Skeletal muscle satellite cell (primary cell): ENCODE data around the gene CSGALNACT2.
"Not testable (repeated sequence)": the region's sequence is repeated elsewhere in the genome, so short reads cannot be mapped to it uniquely, and the experiment has no call there.

Source experiments
- H3K27me3 ChIP-seq: 2 replicates; pipeline ENCODE4 v1.7.0; 2013; ENCODE audit warnings: low read length; ENCODE audit not compliant: control insufficient read depth, insufficient read depth
- H3K36me3 ChIP-seq: 2 replicates; pipeline ENCODE4 v1.7.0; 2013; ENCODE audit warnings: mild to moderate bottlenecking, control low read depth, low read length; ENCODE audit not compliant: insufficient read depth
- H3K4me1 ChIP-seq: 2 replicates; pipeline ENCODE4 v1.7.0; 2013; ENCODE audit warnings: low read length; ENCODE audit not compliant: control insufficient read depth, insufficient read depth
- H3K4me2 ChIP-seq: 2 replicates; pipeline ENCODE4 v1.7.0; 2013; ENCODE audit warnings: mild to moderate bottlenecking, low read length
- H3K4me3 ChIP-seq: 2 replicates; pipeline ENCODE4 v1.7.0; 2013; ENCODE audit warnings: low read length
- H3K9ac ChIP-seq: 2 replicates; pipeline ENCODE4 v1.7.0; 2013; ENCODE audit warnings: mild to moderate bottlenecking, low read depth, low read length, moderate library complexity
- H3K9me3 ChIP-seq: replicated peaks from 2 replicates; pipeline ENCODE4 v1.7.0; 2013; ENCODE audit warnings: mild to moderate bottlenecking, control low read depth, low read length

The CSGALNACT2 gene

GRCh38 chr10:43136432-43136831 lies 1.8 kb upstream of the CSGALNACT2 start:
- no peaks in the 10 kb centered on the region for H3K27me3 ChIP-seq
- no peaks in the 10 kb centered on the region for H3K9me3 ChIP-seq
- H3K9ac ChIP-seq, result no peak overlapping the region
- H3K4me3 ChIP-seq, result peak overlapping the region; percentile 81
- H3K36me3 ChIP-seq, result no peaks in the 10 kb centered on the region
- H3K4me1 ChIP-seq, result peaks cover 20% of the 10 kb centered on the region
- H3K4me2 ChIP-seq, result peak overlapping the region; percentile 95

- peak overlapping the region; percentile 81 for H3K4me3 ChIP-seq
- no peaks in the 10 kb centered on the region for H3K9me3 ChIP-seq
- peaks cover 26% of the 10 kb centered on the region for H3K4me1 ChIP-seq
- H3K4me2 ChIP-seq, result peak overlapping the region; percentile 95
- H3K36me3 ChIP-seq, result no peaks in the 10 kb centered on the region
- H3K9ac ChIP-seq, result peak overlapping the region; percentile 99
- no peaks in the 10 kb centered on the region for H3K27me3 ChIP-seq
Observed at GRCh38 chr10:43136995-43137716, 1.1 kb upstream of the CSGALNACT2 start.

GRCh38 chr10:43137717-43138020 lies 576 bp upstream of the CSGALNACT2 start:
- peaks cover 30% of the 10 kb centered on the region for H3K4me1 ChIP-seq
- H3K27me3 ChIP-seq, result no peaks in the 10 kb centered on the region

GRCh38 chr10:43138757-43139241 lies 554 bp downstream of the CSGALNACT2 start:
- Histone ChIP-seq H3K27me3 (no peaks in the 10 kb centered on the region), H3K9me3 (no peaks in the 10 kb centered on the region), H3K4me3 (peak overlapping the region; percentile 81), H3K36me3 (no peaks in the 10 kb centered on the region), H3K4me1 (peaks cover 41% of the 10 kb centered on the region), H3K4me2 (peak overlapping the region; percentile 95), H3K9ac (peak overlapping the region; percentile 99)

More at GRCh38 chr10:43137717-43138020, 576 bp upstream of the CSGALNACT2 start:
- Histone ChIP-seq H3K9me3 (no peaks in the 10 kb centered on the region), H3K36me3 (no peaks in the 10 kb centered on the region), H3K4me2 (peak overlapping the region; percentile 95), H3K9ac (peak overlapping the region; percentile 99), H3K4me3 (peak overlapping the region; percentile 81)

GRCh38 chr10:43141421-43141820 lies 3.2 kb downstream of the CSGALNACT2 start:
- peaks cover 53% of the 10 kb centered on the region for H3K4me1 ChIP-seq
- no peaks in the 10 kb centered on the region for H3K36me3 ChIP-seq

GRCh38 chr10:43145311-43145710 lies 7.1 kb downstream of the CSGALNACT2 start:
- no peaks in the 10 kb centered on the region for H3K36me3 ChIP-seq
- no peak overlapping the region for H3K4me2 ChIP-seq
- peaks cover 39% of the 10 kb centered on the region for H3K4me1 ChIP-seq
- no peak overlapping the region for H3K9ac ChIP-seq
- no peaks in the 10 kb centered on the region for H3K27me3 ChIP-seq
- H3K9me3 ChIP-seq, result no peaks in the 10 kb centered on the region
- no peak overlapping the region for H3K4me3 ChIP-seq

More at GRCh38 chr10:43141421-43141820, 3.2 kb downstream of the CSGALNACT2 start:
- no peak overlapping the region for H3K9ac ChIP-seq
- H3K9me3 ChIP-seq, result no peaks in the 10 kb centered on the region
- peak overlapping the region; percentile 44 for H3K4me2 ChIP-seq
- peak overlapping the region; percentile 42 for H3K4me3 ChIP-seq
- H3K27me3 ChIP-seq, result no peaks in the 10 kb centered on the region

- H3K4me2 ChIP-seq, H3K9ac ChIP-seq, H3K27me3 ChIP-seq, H3K9me3 ChIP-seq, H3K36me3 ChIP-seq, H3K4me3 ChIP-seq: not testable (repeated sequence)
- peaks cover 35% of the 10 kb centered on the region for H3K4me1 ChIP-seq
Observed at GRCh38 chr10:43145936-43146335, 7.7 kb downstream of the CSGALNACT2 start.

- H3K36me3 ChIP-seq, result peaks cover 7% of the 10 kb centered on the region
- H3K4me2 ChIP-seq, result no peak overlapping the region
- no peak overlapping the region for H3K4me3 ChIP-seq
- H3K27me3 ChIP-seq, result no peaks in the 10 kb centered on the region
- H3K9me3 ChIP-seq, result no peaks in the 10 kb centered on the region
- H3K9ac ChIP-seq, result no peak overlapping the region
- peaks cover 22% of the 10 kb centered on the region for H3K4me1 ChIP-seq
Observed at GRCh38 chr10:43151371-43151770, 13.1 kb downstream of the CSGALNACT2 start.

- Histone ChIP-seq H3K27me3 (no peaks in the 10 kb centered on the region), H3K4me3 (no peak overlapping the region), H3K36me3 (peaks cover 12% of the 10 kb centered on the region), H3K9ac (no peak overlapping the region), H3K9me3 (no peaks in the 10 kb centered on the region), H3K4me2 (no peak overlapping the region), H3K4me1 (peaks cover 28% of the 10 kb centered on the region)
Observed at GRCh38 chr10:43153901-43154300, 15.7 kb downstream of the CSGALNACT2 start.

GRCh38 chr10:43155221-43155620 lies 17.0 kb downstream of the CSGALNACT2 start:
- Histone ChIP-seq H3K4me2 (no peak overlapping the region), H3K36me3 (peaks cover 12% of the 10 kb centered on the region), H3K9me3 (no peaks in the 10 kb centered on the region), H3K27me3 (no peaks in the 10 kb centered on the region), H3K4me3 (no peak overlapping the region), H3K9ac (no peak overlapping the region), H3K4me1 (peaks cover 40% of the 10 kb centered on the region)

GRCh38 chr10:43155741-43156140 lies 17.5 kb downstream of the CSGALNACT2 start:
- H3K4me2 ChIP-seq, result no peak overlapping the region
- H3K9ac ChIP-seq, result no peak overlapping the region
- no peaks in the 10 kb centered on the region for H3K9me3 ChIP-seq
- H3K27me3 ChIP-seq, result no peaks in the 10 kb centered on the region
- peaks cover 45% of the 10 kb centered on the region for H3K4me1 ChIP-seq
- H3K4me3 ChIP-seq, result no peak overlapping the region
- peaks cover 12% of the 10 kb centered on the region for H3K36me3 ChIP-seq
